H1 (cell line): ENCODE results near the gene RAB3C. TPM values are rescaled to one million over a fixed set of nuclear protein-coding genes. Genes with fewer than 3 reads are reported as not detected.

Source experiments
- CTCF ChIA-PET: fragments of 300-600 bp; sonication (Branson Sonifier 250); formaldehyde crosslinking; loops from one replicate; lab custom pipeline; 2021; ENCODE audit not compliant: partially characterized antibody; lab: Charles Lee
- POLR2A ChIA-PET: fragments of 300-600 bp; sonication (Branson Sonifier 250); formaldehyde crosslinking; loops from one replicate; lab custom pipeline; 2021; ENCODE audit warnings: inconsistent platforms; ENCODE audit not compliant: partially characterized antibody; lab: Charles Lee
- DNase-seq, 2 experiments: peaks; one replicate each; pipeline versions ENCODE4 v3.0.0 to v3.0.0-alpha.2; 2010 to 2022; ENCODE audit warnings: low spot score in 2 of 2, low read depth in 1 of 2, mixed read lengths in 1 of 2
- FAIRE-seq: peaks from 2 replicates; lab custom pipeline; 2011; peaks lifted over from hg19 to GRCh38; lab: Jason Lieb, UNC
- H2AFZ ChIP-seq: 2 replicates; pipeline ENCODE4 v1.8.1; 2012; ENCODE audit warnings: low read length, inconsistent platforms
- H2AK5ac ChIP-seq: 2 replicates; pipeline ENCODE4 v1.6.1; 2013; ENCODE audit warnings: low read depth, low read length
- H2BK120ac ChIP-seq: replicated peaks from 2 replicates; pipeline ENCODE3; 2013; ENCODE audit warnings: low read depth, low read length, inconsistent platforms
- H2BK12ac ChIP-seq: 2 replicates; pipeline ENCODE4 v1.6.1; 2013; ENCODE audit warnings: low read depth, low read length
- H2BK15ac ChIP-seq: 2 replicates; pipeline ENCODE4 v1.6.1; 2013; ENCODE audit warnings: low read length
- H2BK20ac ChIP-seq: 2 replicates; pipeline ENCODE4 v1.6.1; 2013; ENCODE audit warnings: low read length
- H2BK5ac ChIP-seq: 2 replicates; pipeline ENCODE4 v1.6.1; 2013; ENCODE audit warnings: low read depth, low read length
- H3K14ac ChIP-seq: 2 replicates; pipeline ENCODE4 v1.6.1; 2013; ENCODE audit warnings: inconsistent platforms; ENCODE audit not compliant: insufficient read length
- H3K18ac ChIP-seq: 2 replicates; pipeline ENCODE4 v1.6.1; 2013; ENCODE audit warnings: low read length; ENCODE audit errors: extremely low read depth
- H3K23ac ChIP-seq: 2 replicates; pipeline ENCODE4 v1.6.1; 2013; ENCODE audit warnings: inconsistent platforms; ENCODE audit not compliant: insufficient read length
- H3K23me2 ChIP-seq: 2 replicates; pipeline ENCODE4 v1.6.1; 2013; ENCODE audit warnings: low read depth, low read length
- H3K27ac ChIP-seq: 2 replicates; pipeline ENCODE4 v1.6.1; 2011; ENCODE audit warnings: low read depth, low read length, inconsistent platforms
- H3K27me3 ChIP-seq, 4 experiments: replicated peaks in 1 of 4; 1 replicate in 1 of 4; 2 replicates in 3 of 4; pipeline versions ENCODE4 v1.6.1 to v1.8.1; 2011 to 2013; ENCODE audit warnings: low read length in 3 of 4, mild to moderate bottlenecking in 3 of 4, inconsistent platforms in 2 of 4, mixed read lengths in 2 of 4, moderate library complexity in 1 of 4; ENCODE audit not compliant: control insufficient read depth in 3 of 4, insufficient read depth in 3 of 4; ENCODE audit errors: extremely low read depth in 1 of 4
- H3K36me3 ChIP-seq, 4 experiments: 2 replicates each; pipeline versions ENCODE4 v1.6.1 to v1.8.1; 2011 to 2013; ENCODE audit warnings: mild to moderate bottlenecking in 4 of 4, low read length in 3 of 4, moderate library complexity in 2 of 4, control low read depth in 1 of 4, inconsistent platforms in 1 of 4; ENCODE audit not compliant: insufficient read depth in 4 of 4, control insufficient read depth in 2 of 4
- H3K4ac ChIP-seq: replicated peaks from 2 replicates; pipeline ENCODE3; 2013; ENCODE audit warnings: low read length, low read depth, mixed read lengths, inconsistent platforms; ENCODE audit not compliant: insufficient read length
- H3K4me1 ChIP-seq, 4 experiments: replicated peaks in 1 of 4; 1 replicate in 1 of 4; 2 replicates in 3 of 4; pipeline versions ENCODE4 v1.6.1 to v1.8.1; 2011 to 2013; ENCODE audit warnings: low read length in 3 of 4, inconsistent platforms in 2 of 4, mixed read lengths in 1 of 4; ENCODE audit not compliant: insufficient read depth in 4 of 4, control insufficient read depth in 3 of 4
- H3K4me2 ChIP-seq, 2 experiments: 2 replicates each; pipeline versions ENCODE4 v1.6.1 to v1.8.1; 2011 to 2013; ENCODE audit warnings: low read depth in 2 of 2, low read length in 2 of 2, control low read depth in 1 of 2, inconsistent platforms in 1 of 2, mild to moderate bottlenecking in 1 of 2; ENCODE audit not compliant: insufficient read depth in 1 of 2
- H3K4me3 ChIP-seq, 4 experiments: fragments of 200-600, 300-600 bp in 1 of 4; sonication (generic), shearing (Covaris generic), sonication (Bioruptor Twin) in 1 of 4; 2 replicates each; pipeline versions ENCODE4 v1.5.1 to v1.8.1; 2011 to 2016; ENCODE audit warnings: low read length in 4 of 4, low read depth in 3 of 4, control low read depth in 2 of 4, inconsistent platforms in 2 of 4, mild to moderate bottlenecking in 2 of 4, mixed read lengths in 1 of 4, moderate library complexity in 1 of 4; ENCODE audit not compliant: insufficient read depth in 2 of 4; ENCODE audit errors: extremely low read depth in 1 of 4
- H3K56ac ChIP-seq: replicated peaks from 2 replicates; pipeline ENCODE3; 2013; ENCODE audit warnings: low read depth, mild to moderate bottlenecking, mixed read lengths, low read length, inconsistent platforms; ENCODE audit not compliant: insufficient read length
- H3K79me1 ChIP-seq: 2 replicates; pipeline ENCODE4 v1.6.1; 2013; ENCODE audit warnings: low read depth, low read length, control low read depth
- H3K79me2 ChIP-seq, 2 experiments: 2 replicates each; pipeline versions ENCODE4 v1.6.1 to v1.8.1; 2012 to 2013; ENCODE audit warnings: low read length in 2 of 2, mild to moderate bottlenecking in 2 of 2, inconsistent platforms in 1 of 2; ENCODE audit not compliant: insufficient read depth in 2 of 2, control insufficient read depth in 1 of 2
- H3K9ac ChIP-seq, 4 experiments: replicated peaks in 1 of 4; 1 replicate in 1 of 4; 2 replicates in 3 of 4; pipeline versions ENCODE4 v1.6.1 to v1.8.1; 2011 to 2013; ENCODE audit warnings: low read depth in 3 of 4, low read length in 3 of 4, control low read depth in 2 of 4, mild to moderate bottlenecking in 2 of 4, moderate library complexity in 2 of 4, inconsistent platforms in 1 of 4; ENCODE audit errors: extremely low read depth in 1 of 4
- H3K9me3 ChIP-seq, 2 experiments: 2 replicates each; pipeline versions ENCODE4 v1.6.1 to v1.8.1; 2012 to 2013; ENCODE audit warnings: mild to moderate bottlenecking in 2 of 2, moderate library complexity in 2 of 2, control low read depth in 1 of 2, inconsistent platforms in 1 of 2, low read depth in 1 of 2, low read length in 1 of 2, mixed read lengths in 1 of 2; ENCODE audit not compliant: insufficient read depth in 2 of 2
- H4K20me1 ChIP-seq, 2 experiments: replicated peaks in 1 of 2; 2 replicates each; pipeline versions ENCODE3 to v1.8.1; 2011 to 2013; ENCODE audit warnings: inconsistent platforms in 2 of 2, low read length in 2 of 2, mild to moderate bottlenecking in 1 of 2; ENCODE audit not compliant: insufficient read depth in 2 of 2, control insufficient read depth in 1 of 2
- H4K5ac ChIP-seq: 2 replicates; pipeline ENCODE4 v1.6.1; 2013; ENCODE audit warnings: low read length, low read depth, mixed read lengths, inconsistent platforms; ENCODE audit not compliant: insufficient read length
- H4K8ac ChIP-seq: 2 replicates; pipeline ENCODE4 v1.8.0; 2013; ENCODE audit warnings: mild to moderate bottlenecking, moderate library complexity, low read length, inconsistent platforms; ENCODE audit not compliant: insufficient read depth; ENCODE audit errors: extremely low read depth
- H4K91ac ChIP-seq: replicated peaks from 2 replicates; pipeline ENCODE3; 2013; ENCODE audit warnings: low read length, mixed read lengths, inconsistent platforms; ENCODE audit not compliant: insufficient read length
- ATF2 ChIP-seq: IDR thresholded peaks from 2 replicates; pipeline ENCODE4 v1.6.1; 2012; ENCODE audit warnings: low read length, inconsistent platforms
- CREB1 ChIP-seq: IDR thresholded peaks from 2 replicates; pipeline ENCODE4 v1.6.1; 2012; ENCODE audit warnings: inconsistent platforms
- EP300 ChIP-seq, 2 experiments: IDR thresholded peaks; 1 replicate in 1 of 2; 2 replicates in 1 of 2; pipeline ENCODE4 v1.6.1; 2011 to 2012; ENCODE audit warnings: low read depth in 2 of 2, low read length in 2 of 2, mild to moderate bottlenecking in 2 of 2, borderline replicate concordance in 1 of 2, inconsistent platforms in 1 of 2, moderate library complexity in 1 of 2
- KDM4A ChIP-seq: IDR thresholded peaks from one replicate; pipeline ENCODE4 v1.7.1; 2012; ENCODE audit warnings: low read depth, mild to moderate bottlenecking, moderate library complexity, low read length, inconsistent platforms; ENCODE audit not compliant: severe bottlenecking
- MAFK ChIP-seq: IDR thresholded peaks from 2 replicates; pipeline ENCODE4 v1.6.1; 2012; ENCODE audit warnings: low read depth, mild to moderate bottlenecking, improper control_type of control experiment, low read length
- NRF1 ChIP-seq: IDR thresholded peaks from 2 replicates; pipeline ENCODE4 v1.6.1; 2011; ENCODE audit warnings: mild to moderate bottlenecking, low read depth, low read length, improper control_type of control experiment
- POLR2AphosphoS5 ChIP-seq: IDR thresholded peaks from 2 replicates; pipeline ENCODE4 v1.6.1; 2011; ENCODE audit warnings: low read depth, low read length
- SP1 ChIP-seq: IDR thresholded peaks from 2 replicates; pipeline ENCODE4 v1.6.1; 2011; ENCODE audit warnings: low read depth, low read length
- TBP ChIP-seq: IDR thresholded peaks from 2 replicates; pipeline ENCODE4 v1.6.1; 2011; ENCODE audit warnings: low read depth, low read length, improper control_type of control experiment
- WGBS, 2 experiments: shearing (Covaris generic) in 1 of 2; methylation state at CpG; one replicate each; pipeline versions ENCODE4 v1.1.6 to v1.1.7; 2013 to 2015; ENCODE audit warnings: low lambda C conversion rate in 2 of 2, mixed read lengths in 2 of 2, inconsistent platforms in 1 of 2, low coverage in 1 of 2, missing lambda C conversion rate in 1 of 2; ENCODE audit not compliant: insufficient replicate concordance in 2 of 2, insufficient coverage in 1 of 2, insufficient read length in 1 of 2; ENCODE audit errors: extremely low coverage in 1 of 2, missing lambda C conversion rate in 1 of 2; 5-methylcytosine and 5-hydroxymethylcytosine counted together
- polyA plus RNA-seq, 7 experiments: library from polyadenylated mRNA; depleted of rRNA in 3 of 7; stranded (reverse) in 5 of 7; unstranded in 2 of 7; fragments of >200 nt in 5 of 7; fragments of 200-250 nt in 2 of 7; gene quantifications; 1 replicate in 5 of 7; 2 replicates in 1 of 7; 4 replicates in 1 of 7; pipeline versions ENCODE4 v1.2.1 to v1.2.3, GENCODE V29; 2011 to 2013; ENCODE audit warnings: missing spikeins in 2 of 7, mixed read lengths in 2 of 7
- total RNA-seq: library from RNA; stranded (reverse); fragmentation: NEBNext Ultra II Directional; extraction: Animal tissue kit (Norgen Biotek cat#: 25700); gene quantifications from 2 replicates; pipeline ENCODE4 v1.2.1, GENCODE V29; 2021
- TF ChIP-seq, protein P1 (sequence below): IDR thresholded peaks from 2 replicates; pipeline ENCODE4 v1.6.1; 2011; ENCODE audit warnings: low read length, improper control_type of control experiment

The RAB3C gene
- total and polyA plus RNA-seq, 2 of the 8 experiments (the other 6 are each of a cell fraction or from before 2014, with no cell fraction given): 14.7 to 18.3 TPM

- H3K79me1 ChIP-seq: no peaks in the 10 kb centered on the region
- H3K18ac ChIP-seq: no peak overlapping the region
- H4K20me1 ChIP-seq: no peaks in the 10 kb centered on the region
- DNase-seq (no peak), FAIRE-seq (no peak)
- H3K27me3 ChIP-seq: no peaks in the 10 kb centered on the region
- WGBS, 2 experiments: 92% methylated on average over 5 of the region's 5 CpGs; no CpG with 5 or more reads in 1 of the 2 experiments
- no peak overlapping the region for H3K4me3 ChIP-seq
- peaks cover 0 to 7% (median 0%) of the 10 kb centered on the region in 4 experiments; a peak in 2 of 7 replicates for H3K4me1 ChIP-seq
- H3K9me3 ChIP-seq: no peaks in the 10 kb centered on the region
- no peak overlapping the region for H4K91ac ChIP-seq
- no peak overlapping the region for H2AFZ ChIP-seq
- H2BK120ac ChIP-seq: no peak overlapping the region
- H3K56ac ChIP-seq: no peak overlapping the region
- ChIA-PET POLR2A (no interaction called here), CTCF (interaction anchor here (1.2 to 1.5 kb wide), 3 partner anchors 23 to 305 kb away, joined by 3 to 7 read pairs (median 4); no protein-coding TSS in a partner anchor)
- no peaks in the 10 kb centered on the region for H3K23me2 ChIP-seq
- H2BK20ac ChIP-seq: no peak overlapping the region
- H3K36me3 ChIP-seq: no peaks in the 10 kb centered on the region
- H3K4me2 ChIP-seq: 0 out of 4 replicates have a peak overlapping the region, but pooled peaks of 1 of the 2 experiments have one; percentile 6
- no peak overlapping the region for H4K8ac ChIP-seq
- no peak overlapping the region for H2BK12ac ChIP-seq
- no peak overlapping the region for H3K14ac ChIP-seq
- no peak overlapping the region for H2AK5ac ChIP-seq
- no peak overlapping the region for H3K27ac ChIP-seq
- H3K23ac ChIP-seq: no peak overlapping the region
- H2BK15ac ChIP-seq: no peak overlapping the region
- no peak overlapping the region for H3K9ac ChIP-seq
- H4K5ac ChIP-seq: no peak overlapping the region
- H2BK5ac ChIP-seq: no peak overlapping the region
- no peak overlapping the region for H3K4ac ChIP-seq
- H3K79me2 ChIP-seq: no peaks in the 10 kb centered on the region
- TF ChIP-seq ATF2 (no peak), SP1 (no peak), POLR2AphosphoS5 (no peak), KDM4A (no peak), NRF1 (no peak), CREB1 (no peak), TBP (no peak), EP300 (IDR thresholded peaks at IDR 0.05; ENCODE audit: borderline replicate concordance in 1 of 2, low read depth in 2 of 2, low read length in 2 of 2) (no peak), MAFK (no peak)
- TF ChIP-seq, protein P1, sequence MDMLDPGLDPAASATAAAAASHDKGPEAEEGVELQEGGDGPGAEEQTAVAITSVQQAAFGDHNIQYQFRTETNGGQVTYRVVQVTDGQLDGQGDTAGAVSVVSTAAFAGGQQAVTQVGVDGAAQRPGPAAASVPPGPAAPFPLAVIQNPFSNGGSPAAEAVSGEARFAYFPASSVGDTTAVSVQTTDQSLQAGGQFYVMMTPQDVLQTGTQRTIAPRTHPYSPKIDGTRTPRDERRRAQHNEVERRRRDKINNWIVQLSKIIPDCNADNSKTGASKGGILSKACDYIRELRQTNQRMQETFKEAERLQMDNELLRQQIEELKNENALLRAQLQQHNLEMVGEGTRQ: no peak
These were observed 218.1 kb downstream of the RAB3C start for GRCh38 chr5:58800861-58801540.
